H1 (cell line): ENCODE data around the gene ZNF789. TPM values are rescaled to one million over a fixed set of nuclear protein-coding genes. Genes with fewer than 3 reads are reported as not detected.

Experiments used
- polyA plus RNA-seq, 7 experiments: library from polyadenylated mRNA; depleted of rRNA in 3 of 7; stranded (reverse) in 5 of 7; unstranded in 2 of 7; fragments of >200 nt in 5 of 7; fragments of 200-250 nt in 2 of 7; gene quantifications; 1 replicate in 5 of 7; 2 replicates in 1 of 7; 4 replicates in 1 of 7; pipeline versions ENCODE4 v1.2.1 to v1.2.3, GENCODE V29; 2011 to 2013; ENCODE audit warnings: missing spikeins in 2 of 7, mixed read lengths in 2 of 7
- total RNA-seq: library from RNA; stranded (reverse); fragmentation: NEBNext Ultra II Directional; extraction: Animal tissue kit (Norgen Biotek cat#: 25700); gene quantifications from 2 replicates; pipeline ENCODE4 v1.2.1, GENCODE V29; 2021

The ZNF789 gene
- total and polyA plus RNA-seq, 2 of the 8 experiments (the other 6 are each of a cell fraction or from before 2014, with no cell fraction given), result 11.4 to 12.5 TPM

Other genes starting within 250 kb of the ZNF789 start
- gene MYH16, start 200.1 kb upstream of the ZNF789 start, total RNA-seq, result not detected in 2 replicates
- not detected in 2 replicates for gene MYH16, start 200.1 kb upstream of the ZNF789 start, polyA plus RNA-seq (2011; rRNA removed)
- 147 and 155 TPM in 2 replicates for gene ARPC1A, start 147.0 kb upstream of the ZNF789 start, total RNA-seq
- 123 and 140 TPM in 2 replicates for gene ARPC1A, start 147.0 kb upstream of the ZNF789 start, polyA plus RNA-seq (2011; rRNA removed)
- 61.8 and 64.5 TPM in 2 replicates for gene ARPC1B, start 98.2 kb upstream of the ZNF789 start, total RNA-seq
- gene ARPC1B, start 98.2 kb upstream of the ZNF789 start, polyA plus RNA-seq (2011; rRNA removed), result 115 and 165 TPM in 2 replicates
- 169 and 174 TPM in 2 replicates for gene PDAP1, start 64.3 kb upstream of the ZNF789 start, total RNA-seq
- gene PDAP1, start 64.3 kb upstream of the ZNF789 start, polyA plus RNA-seq (2011; rRNA removed), result 26.6 and 37.1 TPM in 2 replicates
- gene BUD31, start 63.9 kb upstream of the ZNF789 start, total RNA-seq, result 114 and 121 TPM in 2 replicates
- gene BUD31, start 63.9 kb upstream of the ZNF789 start, polyA plus RNA-seq (2011; rRNA removed), result 46.7 and 72.0 TPM in 2 replicates
- 7.5 and 8.5 TPM in 2 replicates for gene PTCD1, start 34.1 kb upstream of the ZNF789 start, total RNA-seq
- 7.6 and 9.6 TPM in 2 replicates for gene PTCD1, start 34.1 kb upstream of the ZNF789 start, polyA plus RNA-seq (2011; rRNA removed)
- 74.8 and 77.5 TPM in 2 replicates for gene CPSF4, start 33.9 kb upstream of the ZNF789 start, total RNA-seq
- gene CPSF4, start 33.9 kb upstream of the ZNF789 start, polyA plus RNA-seq (2011; rRNA removed), result 103 and 156 TPM in 2 replicates
- gene ATP5MF, start 6.7 kb upstream of the ZNF789 start, total RNA-seq, result 506 and 539 TPM in 2 replicates
- gene ATP5MF, start 6.7 kb upstream of the ZNF789 start, polyA plus RNA-seq (2011; rRNA removed), result 2,240 and 4,362 TPM in 2 replicates
- 19.3 and 24.0 TPM in 2 replicates for gene ZNF394, start 27.4 kb downstream of the ZNF789 start, total RNA-seq
- gene ZNF394, start 27.4 kb downstream of the ZNF789 start, polyA plus RNA-seq (2011; rRNA removed), result 6.6 and 7.6 TPM in 2 replicates
- 12.9 and 13.5 TPM in 2 replicates for gene ZKSCAN5, start 31.8 kb downstream of the ZNF789 start, total RNA-seq
- gene ZKSCAN5, start 31.8 kb downstream of the ZNF789 start, polyA plus RNA-seq (2011; rRNA removed), result 4.3 and 5.3 TPM in 2 replicates
- 7.5 and 7.6 TPM in 2 replicates for gene FAM200A, start 79.2 kb downstream of the ZNF789 start, total RNA-seq
- gene FAM200A, start 79.2 kb downstream of the ZNF789 start, polyA plus RNA-seq (2011; rRNA removed), result 3.2 and 4.3 TPM in 2 replicates
- gene ZNF655, start 85.8 kb downstream of the ZNF789 start, total RNA-seq, result 36.7 and 37.8 TPM in 2 replicates
- 27.1 and 30.7 TPM in 2 replicates for gene ZNF655, start 85.8 kb downstream of the ZNF789 start, polyA plus RNA-seq (2011; rRNA removed)
- not detected in 2 replicates for gene TMEM225B, start 125.4 kb downstream of the ZNF789 start, total RNA-seq
- gene TMEM225B, start 125.4 kb downstream of the ZNF789 start, polyA plus RNA-seq (2011; rRNA removed), result 0.63 and 0.68 TPM in 2 replicates
- gene ZSCAN25, start 144.1 kb downstream of the ZNF789 start, total RNA-seq, result 16.5 and 18.6 TPM in 2 replicates
- 10.1 and 12.1 TPM in 2 replicates for gene ZSCAN25, start 144.1 kb downstream of the ZNF789 start, polyA plus RNA-seq (2011; rRNA removed)
- not detected in 2 replicates for gene CYP3A5, start 207.1 kb downstream of the ZNF789 start, total RNA-seq
- 0.06 TPM in 1 of 2 replicates, not detected in the other for gene CYP3A5, start 207.1 kb downstream of the ZNF789 start, polyA plus RNA-seq (2011; rRNA removed)